AG04450 (cell line): ENCODE data around the gene CEACAM21. TPM values are rescaled to one million over a fixed set of nuclear protein-coding genes. Genes with fewer than 3 reads are reported as not detected.

Experiments
- CTCF ChIA-PET: fragments of 300-600, 350-600 bp; formaldehyde crosslinking; extraction: SDS; loops from one replicate; lab custom pipeline; 2022; ENCODE audit warnings: antibody characterized with exemption, inconsistent platforms; lab: Charles Lee
- POLR2A ChIA-PET: fragments of 350-600 bp; formaldehyde crosslinking; extraction: SDS; loops from one replicate; lab custom pipeline; 2021; ENCODE audit warnings: antibody characterized with exemption, inconsistent platforms; lab: Yijun Ruan, JAX
- DNase-seq: peaks from one replicate; pipeline ENCODE4 v3.0.0-alpha.2; 2011; ENCODE audit warnings: low read depth, low spot score
- H3K27ac ChIP-seq: one replicate; pipeline ENCODE4 v1.5.1; 2012; ENCODE audit warnings: low read depth, low read length, control low read depth
- H3K27me3 ChIP-seq: one replicate; pipeline ENCODE4 v1.6.0; 2012; ENCODE audit warnings: low read length; ENCODE audit not compliant: control insufficient read depth, insufficient read depth
- H3K4me3 ChIP-seq: 2 replicates; pipeline ENCODE4 v1.5.1; 2011; ENCODE audit warnings: mild to moderate bottlenecking, low read depth, low read length, control low read depth
- H3K9me3 ChIP-seq: 2 replicates; pipeline ENCODE4 v1.5.1; 2012; ENCODE audit warnings: low read length; ENCODE audit not compliant: control insufficient read depth, insufficient read depth
- polyA plus RNA-seq: library from polyadenylated mRNA; depleted of rRNA; stranded (reverse); fragments of >200 nt; gene quantifications from 2 replicates; pipeline ENCODE4 v1.2.3, GENCODE V29; 2011
- TF ChIP-seq, protein P1 (sequence below): IDR thresholded peaks from 2 replicates; pipeline ENCODE4 v1.5.1; 2011; ENCODE audit warnings: low read depth, low read length, control low read depth, inconsistent platforms

The CEACAM21 gene
- polyA plus RNA-seq, 1 experiment, result not detected

DNA sequence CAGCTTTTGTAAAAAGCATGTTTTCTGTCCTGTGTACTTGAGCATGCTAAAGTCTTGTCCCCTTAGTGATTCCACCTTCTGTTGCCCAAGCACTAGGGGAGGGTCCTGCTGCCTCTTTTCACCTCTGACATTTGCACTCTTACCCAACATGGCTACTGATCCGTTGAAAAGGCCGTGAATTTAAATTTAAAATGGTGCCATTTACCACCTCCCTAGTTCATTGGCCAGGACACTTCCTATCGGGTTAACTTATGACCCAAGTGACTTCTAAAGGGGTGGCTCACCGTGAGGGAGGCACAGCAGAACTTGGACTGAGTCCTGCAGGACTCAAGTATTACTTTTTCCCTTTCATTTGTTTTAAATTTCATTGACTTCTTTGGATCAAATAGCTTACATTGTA, 33.3 kb upstream of the CEACAM21 start:
- CTCF ChIA-PET, result interaction anchor here (0.6 to 1.6 kb wide), 4 partner anchors 15 to 29 kb away, joined by 3 to 4 read pairs (median 4); no protein-coding TSS in a partner anchor
- Histone ChIP-seq H3K4me3 (no peak overlapping the region), H3K9me3 (no peaks in the 10 kb centered on the region), H3K27ac (no peak overlapping the region), H3K27me3 (peaks cover 16% of the 10 kb centered on the region)
- POLR2A ChIA-PET, result no interaction called here
- DNase-seq, result no peak
- TF ChIP-seq, protein P1, sequence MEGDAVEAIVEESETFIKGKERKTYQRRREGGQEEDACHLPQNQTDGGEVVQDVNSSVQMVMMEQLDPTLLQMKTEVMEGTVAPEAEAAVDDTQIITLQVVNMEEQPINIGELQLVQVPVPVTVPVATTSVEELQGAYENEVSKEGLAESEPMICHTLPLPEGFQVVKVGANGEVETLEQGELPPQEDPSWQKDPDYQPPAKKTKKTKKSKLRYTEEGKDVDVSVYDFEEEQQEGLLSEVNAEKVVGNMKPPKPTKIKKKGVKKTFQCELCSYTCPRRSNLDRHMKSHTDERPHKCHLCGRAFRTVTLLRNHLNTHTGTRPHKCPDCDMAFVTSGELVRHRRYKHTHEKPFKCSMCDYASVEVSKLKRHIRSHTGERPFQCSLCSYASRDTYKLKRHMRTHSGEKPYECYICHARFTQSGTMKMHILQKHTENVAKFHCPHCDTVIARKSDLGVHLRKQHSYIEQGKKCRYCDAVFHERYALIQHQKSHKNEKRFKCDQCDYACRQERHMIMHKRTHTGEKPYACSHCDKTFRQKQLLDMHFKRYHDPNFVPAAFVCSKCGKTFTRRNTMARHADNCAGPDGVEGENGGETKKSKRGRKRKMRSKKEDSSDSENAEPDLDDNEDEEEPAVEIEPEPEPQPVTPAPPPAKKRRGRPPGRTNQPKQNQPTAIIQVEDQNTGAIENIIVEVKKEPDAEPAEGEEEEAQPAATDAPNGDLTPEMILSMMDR, result no peak

GRCh38 chr19:41543582-41543981, 32.4 kb upstream of the CEACAM21 start:
- POLR2A ChIA-PET, result no interaction called here
- Histone ChIP-seq H3K27me3 (peaks cover 16% of the 10 kb centered on the region), H3K27ac (no peak overlapping the region), H3K9me3 (no peaks in the 10 kb centered on the region), H3K4me3 (no peak overlapping the region)
- DNase-seq, result no peak
- CTCF ChIA-PET, result no interaction called here
- TF ChIP-seq, protein P1, result no peak

- ChIA-PET CTCF (no interaction called here), POLR2A (no interaction called here)
- peaks cover 22% of the 10 kb centered on the region for H3K27me3 ChIP-seq
- TF ChIP-seq, protein P1, result no peak
- no peaks in the 10 kb centered on the region for H3K9me3 ChIP-seq
- no peak for DNase-seq
- no peak overlapping the region for H3K27ac ChIP-seq
- no peak overlapping the region for H3K4me3 ChIP-seq
Observed at GRCh38 chr19:41545547-41545946, 30.4 kb upstream of the CEACAM21 start.

GRCh38 chr19:41546386-41546789, 29.6 kb upstream of the CEACAM21 start:
- ChIA-PET CTCF (interaction anchor here (1.9 kb wide), 1 partner anchor 8 kb away, joined by 7 read pairs; no protein-coding TSS in a partner anchor), POLR2A (no interaction called here)
- Histone ChIP-seq H3K27ac (no peak overlapping the region), H3K27me3 (peaks cover 22% of the 10 kb centered on the region), H3K9me3 (no peaks in the 10 kb centered on the region), H3K4me3 (no peak overlapping the region)
- no peak for DNase-seq
- TF ChIP-seq, protein P1, result no peak

- ChIA-PET POLR2A (no interaction called here), CTCF (interaction anchor here (1.9 kb wide), 1 partner anchor 9 kb away, joined by 7 read pairs; no protein-coding TSS in a partner anchor)
- no peak overlapping the region for H3K27ac ChIP-seq
- DNase-seq, result no peak
- no peak overlapping the region for H3K4me3 ChIP-seq
- no peaks in the 10 kb centered on the region for H3K9me3 ChIP-seq
- peaks cover 22% of the 10 kb centered on the region for H3K27me3 ChIP-seq
- TF ChIP-seq, protein P1, result no peak
Observed at GRCh38 chr19:41546961-41547360, 29.0 kb upstream of the CEACAM21 start.
